NCI-H2081 (cell line): ENCODE measurements around the gene ZNF101.

ENCODE experiments used
- DNase-seq, 2 experiments: peaks; one replicate each; lab custom pipeline; 2025; lab: John Stamatoyannopoulos, UW

Gene ZNF101

GRCh38 chr19:19642506-19643157 lies 26.0 kb upstream of the ZNF101 start:
- DNase-seq = no peak

- DNase-seq = peak; percentile 42 to 55
Observed at GRCh38 chr19:19643158-19644053, 25.2 kb upstream of the ZNF101 start, which contains the start of gene GMIP. Gene GMIP (minus strand): TSS chr19:19643657. CDS start chr19:19643529, 128 bp downstream.

DNA sequence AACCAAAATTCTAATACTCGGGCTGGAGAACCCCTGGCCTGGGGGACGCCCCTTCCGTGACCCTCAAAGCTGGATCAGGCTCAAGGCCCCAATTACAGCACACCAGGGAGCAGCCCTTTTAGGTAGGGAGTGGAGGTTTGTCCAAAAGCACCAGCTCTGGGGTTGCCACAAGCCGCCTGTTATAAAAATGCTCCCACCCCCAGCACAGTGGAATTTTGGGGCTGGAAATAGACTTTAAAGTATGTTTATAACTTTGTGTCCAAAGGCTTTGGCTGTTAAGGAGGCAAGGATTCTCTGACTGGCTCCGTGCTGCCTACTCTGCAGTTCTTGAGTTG lies 24.6 kb upstream of the ZNF101 start:
- no peak for DNase-seq

- no peak for DNase-seq
Observed at GRCh38 chr19:19645233-19645870, 23.3 kb upstream of the ZNF101 start.

GRCh38 chr19:19647037-19647835 lies 21.4 kb upstream of the ZNF101 start:
- no peak for DNase-seq

- DNase-seq = no peak
Observed at GRCh38 chr19:19649155-19649554, 19.5 kb upstream of the ZNF101 start.

DNA sequence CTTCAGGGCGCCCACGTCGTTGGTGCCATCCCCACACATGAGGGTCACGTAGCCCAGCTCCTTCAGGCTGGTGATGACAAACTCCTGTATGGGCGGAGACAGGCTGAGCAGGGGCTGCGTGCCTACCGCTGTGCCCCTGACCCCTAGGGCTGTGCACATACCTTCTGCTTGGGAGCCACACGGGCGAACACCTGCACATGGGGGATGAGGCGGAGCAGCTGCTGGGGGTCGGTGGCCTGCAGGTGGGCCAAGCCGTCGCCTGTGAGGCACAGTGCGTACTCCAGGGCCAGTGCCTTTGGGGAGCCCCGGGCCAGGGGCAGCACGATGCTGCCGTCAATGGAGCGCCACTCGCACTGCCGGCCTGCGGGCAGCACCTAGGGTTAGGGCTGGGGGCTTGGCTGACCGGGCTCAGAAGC lies 19.1 kb upstream of the ZNF101 start:
- no peak for DNase-seq

DNA sequence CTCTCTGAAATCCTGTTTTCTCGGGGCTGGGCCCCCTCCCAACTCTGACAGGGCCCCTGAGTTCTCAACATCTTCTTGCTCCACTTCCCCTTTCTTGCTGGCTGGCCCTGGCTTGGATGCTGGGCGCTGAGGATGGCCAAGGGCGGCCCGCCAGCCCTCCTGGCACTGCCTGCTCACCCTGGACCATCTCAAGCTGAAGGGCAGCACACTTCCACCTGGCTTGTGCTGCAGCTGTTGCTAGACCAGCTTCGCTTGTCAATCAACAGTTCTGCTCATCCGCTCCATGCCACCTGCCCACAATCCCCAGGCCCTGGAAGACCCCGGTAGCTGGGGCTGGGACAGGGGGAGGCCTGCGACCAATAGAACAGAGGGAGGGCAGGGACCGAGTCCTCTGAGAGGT lies 18.3 kb upstream of the ZNF101 start:
- no peak for DNase-seq

- no peak for DNase-seq
Observed at GRCh38 chr19:19651076-19651475, 17.6 kb upstream of the ZNF101 start.

GRCh38 chr19:19652482-19653295 lies 15.9 kb upstream of the ZNF101 start:
- DNase-seq = no peak

GRCh38 chr19:19653597-19654147 lies 15.0 kb upstream of the ZNF101 start:
- no peak for DNase-seq

DNA sequence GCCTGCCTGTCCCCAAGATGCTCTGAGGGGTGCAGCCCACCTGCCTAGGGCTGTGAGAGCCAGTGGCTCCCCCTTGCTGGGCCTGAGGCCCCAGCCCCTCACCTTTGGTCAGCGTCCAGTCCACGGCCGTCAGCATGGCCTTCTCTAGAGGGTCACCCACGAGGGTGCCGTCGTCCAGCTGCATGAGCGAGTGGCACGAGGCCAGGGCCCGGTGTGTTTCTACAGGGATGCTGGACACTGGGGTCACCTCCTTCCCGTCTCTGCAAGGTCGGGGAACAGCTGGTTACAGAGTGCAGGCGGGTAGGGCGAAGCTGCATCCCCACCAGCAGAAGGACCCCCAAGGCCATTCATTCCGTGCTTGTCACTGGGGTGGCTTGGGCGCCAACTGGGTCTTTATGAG lies 14.2 kb upstream of the ZNF101 start:
- no peak for DNase-seq

GRCh38 chr19:19655051-19655594 lies 13.5 kb upstream of the ZNF101 start:
- DNase-seq = no peak

GRCh38 chr19:19655641-19656343 lies 12.8 kb upstream of the ZNF101 start:
- no peak for DNase-seq

GRCh38 chr19:19656451-19657396 lies 11.9 kb upstream of the ZNF101 start:
- no peak for DNase-seq

DNA sequence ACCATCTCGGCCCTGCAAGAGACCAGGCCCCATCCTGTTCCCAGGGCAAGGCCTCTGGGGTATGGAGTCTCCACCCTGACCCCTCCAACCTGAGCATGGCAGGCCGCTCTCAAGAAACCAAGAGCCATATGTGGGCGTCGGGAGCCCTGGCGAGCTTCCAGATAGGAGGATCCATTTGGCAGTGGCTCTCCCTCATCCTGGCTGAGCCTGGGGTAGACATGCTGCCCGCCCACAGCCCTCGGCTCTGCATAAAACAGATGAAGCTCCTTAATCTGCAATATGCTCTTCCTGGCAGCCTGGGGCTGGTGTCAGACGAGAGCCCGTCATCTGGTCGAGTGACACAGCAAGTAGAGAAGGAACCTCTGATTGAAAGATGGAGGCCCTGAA lies 11.2 kb upstream of the ZNF101 start:
- DNase-seq = no peak

GRCh38 chr19:19659646-19660245 lies 8.9 kb upstream of the ZNF101 start:
- DNase-seq = no peak

- no peak for DNase-seq
Observed at GRCh38 chr19:19661141-19661674, 7.4 kb upstream of the ZNF101 start.
